Fibroblast of villous mesenchyme (primary cell): ENCODE results near the gene INTS1. TPM values are rescaled to one million over a fixed set of nuclear protein-coding genes. Genes with fewer than 3 reads are reported as not detected.
A peak's percentile ranks its signal among the peaks of the same experiment; 100 is the strongest.

Source experiments
- DNase-seq: peaks from one replicate; pipeline ENCODE4 v3.0.0-alpha.2; 2010; ENCODE audit warnings: low read depth
- H3K4me3 ChIP-seq: 2 replicates; pipeline ENCODE4 v1.5.1; 2011; ENCODE audit warnings: low read depth, mild to moderate bottlenecking, low read length
- CTCF ChIP-seq: IDR thresholded peaks from 2 replicates; pipeline ENCODE4 v1.5.1; 2012; ENCODE audit warnings: low read depth, mild to moderate bottlenecking, low read length; ENCODE audit not compliant: insufficient read depth
- total RNA-seq: library from RNA; depleted of rRNA; stranded (reverse); fragments of >200 nt; gene quantifications from 2 replicates; pipeline ENCODE4 v1.2.3, GENCODE V29; 2012

The INTS1 gene
- total RNA-seq, 1 donor, result 45.3 TPM

- H3K4me3 ChIP-seq, result no peak overlapping the region
- no peak for TF ChIP-seq CTCF
- no peak for DNase-seq
Observed at GRCh38 chr7:1463676-1464223, 40.4 kb downstream of the INTS1 start.

- no peak overlapping the region for H3K4me3 ChIP-seq
- TF ChIP-seq CTCF, result no peak
- no peak for DNase-seq
Observed at GRCh38 chr7:1461646-1462375, 42.4 kb downstream of the INTS1 start.

- TF ChIP-seq CTCF, result no peak
- H3K4me3 ChIP-seq, result peak overlapping the region; percentile 57
- DNase-seq, result peak; percentile 83
Observed at GRCh38 chr7:1460821-1461645, 43.2 kb downstream of the INTS1 start.

- no peak for TF ChIP-seq CTCF
- DNase-seq, result peak; percentile 44
Observed at GRCh38 chr7:1459920-1460820, 44.0 kb downstream of the INTS1 start.

GRCh38 chr7:1459512-1459892 lies 44.7 kb downstream of the INTS1 start:
- H3K4me3 ChIP-seq, result peak overlapping the region; percentile 84

More at GRCh38 chr7:1459920-1460820, 44.0 kb downstream of the INTS1 start:
- peak overlapping the region; percentile 57 for H3K4me3 ChIP-seq

More at GRCh38 chr7:1459512-1459892, 44.7 kb downstream of the INTS1 start:
- TF ChIP-seq CTCF, result no peak
- peak; percentile 99 for DNase-seq
